ENCODE results near the gene GRIFIN. TPM values are rescaled to one million over a fixed set of nuclear protein-coding genes. Genes with fewer than 3 reads are reported as not detected.
A peak's percentile ranks its signal among the peaks of the same experiment; 100 is the strongest.

The GRIFIN gene
- total RNA-seq, 1 experiment from 2014 or later: not detected

- no peak for DNase-seq (ENCODE audit: low read depth)
Measured at GRCh38 chr7:2512713-2513112, 36.5 kb upstream of the GRIFIN start.

- no peak for DNase-seq (ENCODE audit: low read depth)
Measured at GRCh38 chr7:2512179-2512661, 36.0 kb upstream of the GRIFIN start.

GRCh38 chr7:2511769-2512168 lies 35.6 kb upstream of the GRIFIN start:
- DNase-seq (ENCODE audit: low read depth): no peak

- no peak for DNase-seq (ENCODE audit: low read depth)
Measured at GRCh38 chr7:2510909-2511768, 34.9 kb upstream of the GRIFIN start.

- DNase-seq (ENCODE audit: low read depth): no peak
Measured at GRCh38 chr7:2510130-2510776, 34.1 kb upstream of the GRIFIN start.

- DNase-seq (ENCODE audit: low read depth): no peak
Measured at GRCh38 chr7:2509298-2509906, 33.2 kb upstream of the GRIFIN start.

GRCh38 chr7:2508327-2509215 lies 32.4 kb upstream of the GRIFIN start:
- peak; percentile 59 for DNase-seq (ENCODE audit: low read depth)

GRCh38 chr7:2507917-2508306 lies 31.7 kb upstream of the GRIFIN start:
- no peak for DNase-seq (ENCODE audit: low read depth)

- no peak for DNase-seq (ENCODE audit: low read depth)
Measured at GRCh38 chr7:2507208-2507916, 31.2 kb upstream of the GRIFIN start.

GRCh38 chr7:2505401-2505800 lies 29.2 kb upstream of the GRIFIN start:
- no peak for DNase-seq (ENCODE audit: low read depth)

- DNase-seq (ENCODE audit: low read depth): no peak
Measured at GRCh38 chr7:2504889-2505375, 28.7 kb upstream of the GRIFIN start.

GRCh38 chr7:2504128-2504888 lies 28.1 kb upstream of the GRIFIN start:
- no peak for DNase-seq (ENCODE audit: low read depth)

GRCh38 chr7:2503056-2503941 lies 27.1 kb upstream of the GRIFIN start:
- no peak for DNase-seq (ENCODE audit: low read depth)

GRCh38 chr7:2502647-2502966 lies 26.4 kb upstream of the GRIFIN start:
- DNase-seq (ENCODE audit: low read depth): no peak

- DNase-seq (ENCODE audit: low read depth): no peak
Measured at GRCh38 chr7:2501947-2502646, 25.9 kb upstream of the GRIFIN start.

- no peak for DNase-seq (ENCODE audit: low read depth)
Measured at GRCh38 chr7:2500701-2501100, 24.5 kb upstream of the GRIFIN start.

- DNase-seq (ENCODE audit: low read depth): no peak
Measured at GRCh38 chr7:2499719-2500430, 23.7 kb upstream of the GRIFIN start.

GRCh38 chr7:2499181-2499580 lies 23.0 kb upstream of the GRIFIN start:
- no peak for DNase-seq (ENCODE audit: low read depth)
